Pericardium fibroblast (primary cell): Measurements from ENCODE around the gene CD53. TPM values are rescaled to one million over a fixed set of nuclear protein-coding genes. Genes with fewer than 3 reads are reported as not detected.

Experiments
- total RNA-seq: library from RNA; depleted of rRNA; stranded (reverse); fragments of >200 nt; gene quantifications from 2 replicates; pipeline ENCODE4 v1.2.3, GENCODE V29; 2015

CD53 gene, protein sequence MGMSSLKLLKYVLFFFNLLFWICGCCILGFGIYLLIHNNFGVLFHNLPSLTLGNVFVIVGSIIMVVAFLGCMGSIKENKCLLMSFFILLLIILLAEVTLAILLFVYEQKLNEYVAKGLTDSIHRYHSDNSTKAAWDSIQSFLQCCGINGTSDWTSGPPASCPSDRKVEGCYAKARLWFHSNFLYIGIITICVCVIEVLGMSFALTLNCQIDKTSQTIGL
- not detected in 2 replicates for total RNA-seq

DNA sequence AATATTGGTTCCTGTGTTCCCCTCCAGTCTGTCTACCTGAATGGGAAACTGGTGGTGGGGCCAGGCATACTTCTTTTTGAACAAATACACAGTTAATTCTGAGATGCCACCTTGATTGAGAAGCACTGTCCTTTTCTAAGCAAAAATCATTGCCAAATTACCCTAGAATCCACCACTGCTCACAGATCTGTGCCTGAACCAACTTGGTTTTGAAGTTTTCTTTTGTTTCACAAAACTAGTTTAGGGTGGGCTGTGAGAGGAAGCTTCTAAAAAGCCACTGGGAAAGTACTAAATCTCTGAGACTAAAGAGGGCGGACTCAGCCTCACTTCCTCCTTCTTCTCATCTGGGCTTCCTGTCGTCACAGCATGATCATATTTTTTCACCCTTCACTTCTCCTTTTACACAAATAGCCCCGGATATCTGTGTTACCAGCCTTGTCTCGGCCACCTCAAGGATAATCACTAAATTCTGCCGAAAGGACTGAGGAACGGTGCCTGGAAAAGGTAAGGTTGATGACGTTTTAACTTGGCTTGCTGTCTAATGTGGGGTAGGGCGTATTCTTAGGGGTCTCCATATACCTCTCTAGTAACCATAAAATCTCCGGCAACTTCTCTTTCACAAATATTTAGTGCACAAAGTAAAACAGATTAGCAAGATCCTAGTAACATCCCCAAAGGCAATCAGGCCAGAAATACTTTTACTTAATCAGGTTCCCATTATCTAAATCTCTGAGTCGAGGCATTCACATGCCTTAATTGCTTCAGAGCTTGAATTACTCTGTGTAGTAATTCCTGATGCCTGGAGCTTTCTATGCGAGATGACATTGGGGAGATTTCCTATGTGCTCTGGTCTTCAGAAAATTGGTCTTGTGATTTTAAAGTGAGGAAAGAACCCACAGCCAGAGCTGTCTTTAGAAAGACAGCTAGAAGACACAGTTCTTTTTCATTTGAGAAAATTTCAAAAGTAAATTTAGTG lies at the start of gene CD53:
CD53 (plus strand) TSS at position 404 of the 976 bp plus-strand sequence. CDS start 18,261 bp downstream, outside the sequence.

Other genes starting within 250 kb of the CD53 start
- not detected in 2 replicates for gene KCNA3, start 198.2 kb upstream of the CD53 start, total RNA-seq
- gene LRIF1, start 90.8 kb downstream of the CD53 start, total RNA-seq = 10.9 and 11.6 TPM in 2 replicates